GM12875 (cell line): Measurements from ENCODE around the gene CA7.

Experiments used
- H3K4me3 ChIP-seq: one replicate; pipeline ENCODE4 v1.5.1; 2011; ENCODE audit warnings: low read depth, low read length, control low read depth
- CTCF ChIP-seq: IDR thresholded peaks from 2 replicates; pipeline ENCODE4 v1.5.1; 2011; ENCODE audit warnings: low read depth, mild to moderate bottlenecking, control low read depth, inconsistent platforms, low read length, moderate library complexity, borderline replicate concordance; ENCODE audit not compliant: insufficient read depth

CA7 gene

GRCh38 chr16:66881560-66881959, 37.3 kb downstream of the CA7 start:
- no peak overlapping the region for H3K4me3 ChIP-seq

GRCh38 chr16:66881964-66882508, 37.8 kb downstream of the CA7 start:
- TF ChIP-seq CTCF = no peak
- no peak overlapping the region for H3K4me3 ChIP-seq

More at GRCh38 chr16:66881560-66881959, 37.3 kb downstream of the CA7 start:
- no peak for TF ChIP-seq CTCF

- H3K4me3 ChIP-seq = no peak overlapping the region
- no peak for TF ChIP-seq CTCF
Measured at GRCh38 chr16:66882702-66883101, 38.5 kb downstream of the CA7 start.

- no peak overlapping the region for H3K4me3 ChIP-seq
- no peak for TF ChIP-seq CTCF
Measured at GRCh38 chr16:66885491-66885890, 41.3 kb downstream of the CA7 start.

GRCh38 chr16:66886321-66886720, 42.1 kb downstream of the CA7 start:
- TF ChIP-seq CTCF = no peak
- no peak overlapping the region for H3K4me3 ChIP-seq

- TF ChIP-seq CTCF = no peak
- no peak overlapping the region for H3K4me3 ChIP-seq
Measured at GRCh38 chr16:66886914-66887313, 42.7 kb downstream of the CA7 start.
